ENCODE results near the gene AKT3.

- TF ChIP-seq, protein P1, sequence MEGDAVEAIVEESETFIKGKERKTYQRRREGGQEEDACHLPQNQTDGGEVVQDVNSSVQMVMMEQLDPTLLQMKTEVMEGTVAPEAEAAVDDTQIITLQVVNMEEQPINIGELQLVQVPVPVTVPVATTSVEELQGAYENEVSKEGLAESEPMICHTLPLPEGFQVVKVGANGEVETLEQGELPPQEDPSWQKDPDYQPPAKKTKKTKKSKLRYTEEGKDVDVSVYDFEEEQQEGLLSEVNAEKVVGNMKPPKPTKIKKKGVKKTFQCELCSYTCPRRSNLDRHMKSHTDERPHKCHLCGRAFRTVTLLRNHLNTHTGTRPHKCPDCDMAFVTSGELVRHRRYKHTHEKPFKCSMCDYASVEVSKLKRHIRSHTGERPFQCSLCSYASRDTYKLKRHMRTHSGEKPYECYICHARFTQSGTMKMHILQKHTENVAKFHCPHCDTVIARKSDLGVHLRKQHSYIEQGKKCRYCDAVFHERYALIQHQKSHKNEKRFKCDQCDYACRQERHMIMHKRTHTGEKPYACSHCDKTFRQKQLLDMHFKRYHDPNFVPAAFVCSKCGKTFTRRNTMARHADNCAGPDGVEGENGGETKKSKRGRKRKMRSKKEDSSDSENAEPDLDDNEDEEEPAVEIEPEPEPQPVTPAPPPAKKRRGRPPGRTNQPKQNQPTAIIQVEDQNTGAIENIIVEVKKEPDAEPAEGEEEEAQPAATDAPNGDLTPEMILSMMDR (conservative IDR thresholded peaks at IDR 0.05; ENCODE audit: low read depth, low read length), result no peak
- TF ChIP-seq EZH2 (IDR thresholded peaks at IDR 0.05; ENCODE audit: low read length, unreplicated experiment) (no peak), EZH2phosphoT487 (IDR thresholded peaks at IDR 0.05; ENCODE audit: borderline replicate concordance, low read length) (no peak)
Measured at GRCh38 chr1:243765676-243766075, 84.4 kb downstream of the AKT3 start.
